SH-SY5Y (cell line): ENCODE data around the gene TAOK3.

ENCODE experiments used
- GATA2 ChIP-seq: IDR thresholded peaks from 2 replicates; pipeline ENCODE4 v1.6.1; 2011; ENCODE audit warnings: mild to moderate bottlenecking, low read depth, low read length
- GATA3 ChIP-seq: IDR thresholded peaks from 2 replicates; pipeline ENCODE4 v1.6.1; 2011; ENCODE audit warnings: low read depth, mild to moderate bottlenecking, low read length, moderate library complexity

DNA sequence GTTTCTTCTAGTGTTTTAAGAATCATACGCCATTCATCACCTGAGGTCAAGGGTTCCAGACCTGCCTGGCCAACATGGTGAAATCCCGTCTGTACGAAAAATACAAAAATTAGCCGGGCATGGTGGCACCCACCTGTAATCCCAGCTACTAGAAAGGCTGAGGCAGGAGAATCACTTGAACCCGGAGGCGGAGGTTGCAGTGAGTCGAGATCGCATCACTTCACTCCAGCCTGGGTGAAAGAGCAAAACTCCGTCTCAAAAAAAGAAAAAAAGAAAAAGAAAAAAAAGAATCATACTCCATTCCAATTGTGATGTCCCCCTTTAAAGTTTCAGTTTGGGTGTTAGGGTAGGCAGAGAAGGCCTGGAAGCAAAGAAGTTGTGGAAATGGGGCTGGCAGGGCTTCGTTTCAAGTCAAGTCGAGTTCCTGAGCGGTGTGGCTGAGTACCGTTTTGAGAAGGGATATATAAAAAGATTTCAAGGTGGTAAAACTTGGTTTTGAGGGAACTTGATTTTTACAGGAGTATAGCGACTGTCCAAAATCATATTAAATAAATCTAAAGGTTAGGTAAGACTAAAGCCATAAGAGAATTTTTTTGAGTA lies 1.5 kb upstream of the TAOK3 start:
- no peak for TF ChIP-seq GATA3
- no peak for TF ChIP-seq GATA2
